Measurements from ENCODE around the gene OBSCN. TPM values are rescaled to one million over a fixed set of nuclear protein-coding genes. Genes with fewer than 3 reads are reported as not detected.

OBSCN gene
- total RNA-seq, 1 donor from 2014 or later = 20.6 TPM

GRCh38 chr1:228428412-228428811, 220.6 kb downstream of the OBSCN start:
- DNase-seq (ENCODE audit: low read depth) = no peak
- TF ChIP-seq CTCF (conservative IDR thresholded peaks at IDR 0.05; ENCODE audit: low read depth, low read length) = no peak
- no peak overlapping the region for H3K4me3 ChIP-seq (ENCODE audit: low read depth, low read length)

Other genes starting within 250 kb of the OBSCN start
- gene WNT3A, start 201.0 kb upstream of the OBSCN start, total RNA-seq = not detected in 2 replicates
- 303 and 476 TPM in 2 replicates for gene ARF1, start 125.3 kb upstream of the OBSCN start, total RNA-seq
- 23.8 and 27.6 TPM in 2 replicates for gene C1orf35, start 104.7 kb upstream of the OBSCN start, total RNA-seq
- gene MRPL55, start 98.7 kb upstream of the OBSCN start, total RNA-seq = 130 and 142 TPM in 2 replicates
- 242 and 269 TPM in 2 replicates for gene GUK1, start 67.8 kb upstream of the OBSCN start, total RNA-seq
- 0.14 and 0.69 TPM in 2 replicates for gene GJC2, start 58.1 kb upstream of the OBSCN start, total RNA-seq
- gene IBA57, start 42.2 kb upstream of the OBSCN start, total RNA-seq = 2.0 and 6.9 TPM in 2 replicates
- gene TRIM11, start 198.8 kb downstream of the OBSCN start, total RNA-seq = 40.2 and 40.3 TPM in 2 replicates
- gene TRIM17, start 208.8 kb downstream of the OBSCN start, total RNA-seq = 1.7 and 10.4 TPM in 2 replicates

All from epithelial cell of proximal tubule (primary cell).